H1 (cell line): ENCODE measurements around the gene GDNF. TPM values are rescaled to one million over a fixed set of nuclear protein-coding genes. Genes with fewer than 3 reads are reported as not detected.

Experiments
- CTCF ChIA-PET: fragments of 300-600 bp; sonication (Branson Sonifier 250); formaldehyde crosslinking; loops from one replicate; lab custom pipeline; 2021; ENCODE audit not compliant: partially characterized antibody; lab: Charles Lee
- POLR2A ChIA-PET: fragments of 300-600 bp; sonication (Branson Sonifier 250); formaldehyde crosslinking; loops from one replicate; lab custom pipeline; 2021; ENCODE audit warnings: inconsistent platforms; ENCODE audit not compliant: partially characterized antibody; lab: Charles Lee
- DNase-seq, 2 experiments: peaks; one replicate each; pipeline versions ENCODE4 v3.0.0 to v3.0.0-alpha.2; 2010 to 2022; ENCODE audit warnings: low spot score in 2 of 2, low read depth in 1 of 2, mixed read lengths in 1 of 2
- FAIRE-seq: peaks from 2 replicates; lab custom pipeline; 2011; peaks lifted over from hg19 to GRCh38; lab: Jason Lieb, UNC
- H2AFZ ChIP-seq: 2 replicates; pipeline ENCODE4 v1.8.1; 2012; ENCODE audit warnings: low read length, inconsistent platforms
- H2AK5ac ChIP-seq: 2 replicates; pipeline ENCODE4 v1.6.1; 2013; ENCODE audit warnings: low read depth, low read length
- H2BK120ac ChIP-seq: replicated peaks from 2 replicates; pipeline ENCODE3; 2013; ENCODE audit warnings: low read depth, low read length, inconsistent platforms
- H2BK12ac ChIP-seq: 2 replicates; pipeline ENCODE4 v1.6.1; 2013; ENCODE audit warnings: low read depth, low read length
- H2BK15ac ChIP-seq: 2 replicates; pipeline ENCODE4 v1.6.1; 2013; ENCODE audit warnings: low read length
- H2BK20ac ChIP-seq: 2 replicates; pipeline ENCODE4 v1.6.1; 2013; ENCODE audit warnings: low read length
- H2BK5ac ChIP-seq: 2 replicates; pipeline ENCODE4 v1.6.1; 2013; ENCODE audit warnings: low read depth, low read length
- H3K14ac ChIP-seq: 2 replicates; pipeline ENCODE4 v1.6.1; 2013; ENCODE audit warnings: inconsistent platforms; ENCODE audit not compliant: insufficient read length
- H3K18ac ChIP-seq: 2 replicates; pipeline ENCODE4 v1.6.1; 2013; ENCODE audit warnings: low read length; ENCODE audit errors: extremely low read depth
- H3K23ac ChIP-seq: 2 replicates; pipeline ENCODE4 v1.6.1; 2013; ENCODE audit warnings: inconsistent platforms; ENCODE audit not compliant: insufficient read length
- H3K23me2 ChIP-seq: 2 replicates; pipeline ENCODE4 v1.6.1; 2013; ENCODE audit warnings: low read depth, low read length
- H3K27ac ChIP-seq: 2 replicates; pipeline ENCODE4 v1.6.1; 2011; ENCODE audit warnings: low read depth, low read length, inconsistent platforms
- H3K27me3 ChIP-seq, 4 experiments: replicated peaks in 1 of 4; 1 replicate in 1 of 4; 2 replicates in 3 of 4; pipeline versions ENCODE4 v1.6.1 to v1.8.1; 2011 to 2013; ENCODE audit warnings: low read length in 3 of 4, mild to moderate bottlenecking in 3 of 4, inconsistent platforms in 2 of 4, mixed read lengths in 2 of 4, moderate library complexity in 1 of 4; ENCODE audit not compliant: control insufficient read depth in 3 of 4, insufficient read depth in 3 of 4; ENCODE audit errors: extremely low read depth in 1 of 4
- H3K36me3 ChIP-seq, 4 experiments: 2 replicates each; pipeline versions ENCODE4 v1.6.1 to v1.8.1; 2011 to 2013; ENCODE audit warnings: mild to moderate bottlenecking in 4 of 4, low read length in 3 of 4, moderate library complexity in 2 of 4, control low read depth in 1 of 4, inconsistent platforms in 1 of 4; ENCODE audit not compliant: insufficient read depth in 4 of 4, control insufficient read depth in 2 of 4
- H3K4ac ChIP-seq: replicated peaks from 2 replicates; pipeline ENCODE3; 2013; ENCODE audit warnings: low read length, low read depth, mixed read lengths, inconsistent platforms; ENCODE audit not compliant: insufficient read length
- H3K4me1 ChIP-seq, 4 experiments: replicated peaks in 1 of 4; 1 replicate in 1 of 4; 2 replicates in 3 of 4; pipeline versions ENCODE4 v1.6.1 to v1.8.1; 2011 to 2013; ENCODE audit warnings: low read length in 3 of 4, inconsistent platforms in 2 of 4, mixed read lengths in 1 of 4; ENCODE audit not compliant: insufficient read depth in 4 of 4, control insufficient read depth in 3 of 4
- H3K4me2 ChIP-seq, 2 experiments: 2 replicates each; pipeline versions ENCODE4 v1.6.1 to v1.8.1; 2011 to 2013; ENCODE audit warnings: low read depth in 2 of 2, low read length in 2 of 2, control low read depth in 1 of 2, inconsistent platforms in 1 of 2, mild to moderate bottlenecking in 1 of 2; ENCODE audit not compliant: insufficient read depth in 1 of 2
- H3K4me3 ChIP-seq, 4 experiments: fragments of 200-600, 300-600 bp in 1 of 4; sonication (generic), shearing (Covaris generic), sonication (Bioruptor Twin) in 1 of 4; 2 replicates each; pipeline versions ENCODE4 v1.5.1 to v1.8.1; 2011 to 2016; ENCODE audit warnings: low read length in 4 of 4, low read depth in 3 of 4, control low read depth in 2 of 4, inconsistent platforms in 2 of 4, mild to moderate bottlenecking in 2 of 4, mixed read lengths in 1 of 4, moderate library complexity in 1 of 4; ENCODE audit not compliant: insufficient read depth in 2 of 4; ENCODE audit errors: extremely low read depth in 1 of 4
- H3K56ac ChIP-seq: replicated peaks from 2 replicates; pipeline ENCODE3; 2013; ENCODE audit warnings: low read depth, mild to moderate bottlenecking, mixed read lengths, low read length, inconsistent platforms; ENCODE audit not compliant: insufficient read length
- H3K79me1 ChIP-seq: 2 replicates; pipeline ENCODE4 v1.6.1; 2013; ENCODE audit warnings: low read depth, low read length, control low read depth
- H3K79me2 ChIP-seq, 2 experiments: 2 replicates each; pipeline versions ENCODE4 v1.6.1 to v1.8.1; 2012 to 2013; ENCODE audit warnings: low read length in 2 of 2, mild to moderate bottlenecking in 2 of 2, inconsistent platforms in 1 of 2; ENCODE audit not compliant: insufficient read depth in 2 of 2, control insufficient read depth in 1 of 2
- H3K9ac ChIP-seq, 4 experiments: replicated peaks in 1 of 4; 1 replicate in 1 of 4; 2 replicates in 3 of 4; pipeline versions ENCODE4 v1.6.1 to v1.8.1; 2011 to 2013; ENCODE audit warnings: low read depth in 3 of 4, low read length in 3 of 4, control low read depth in 2 of 4, mild to moderate bottlenecking in 2 of 4, moderate library complexity in 2 of 4, inconsistent platforms in 1 of 4; ENCODE audit errors: extremely low read depth in 1 of 4
- H3K9me3 ChIP-seq, 2 experiments: 2 replicates each; pipeline versions ENCODE4 v1.6.1 to v1.8.1; 2012 to 2013; ENCODE audit warnings: mild to moderate bottlenecking in 2 of 2, moderate library complexity in 2 of 2, control low read depth in 1 of 2, inconsistent platforms in 1 of 2, low read depth in 1 of 2, low read length in 1 of 2, mixed read lengths in 1 of 2; ENCODE audit not compliant: insufficient read depth in 2 of 2
- H4K20me1 ChIP-seq, 2 experiments: replicated peaks in 1 of 2; 2 replicates each; pipeline versions ENCODE3 to v1.8.1; 2011 to 2013; ENCODE audit warnings: inconsistent platforms in 2 of 2, low read length in 2 of 2, mild to moderate bottlenecking in 1 of 2; ENCODE audit not compliant: insufficient read depth in 2 of 2, control insufficient read depth in 1 of 2
- H4K5ac ChIP-seq: 2 replicates; pipeline ENCODE4 v1.6.1; 2013; ENCODE audit warnings: low read length, low read depth, mixed read lengths, inconsistent platforms; ENCODE audit not compliant: insufficient read length
- H4K8ac ChIP-seq: 2 replicates; pipeline ENCODE4 v1.8.0; 2013; ENCODE audit warnings: mild to moderate bottlenecking, moderate library complexity, low read length, inconsistent platforms; ENCODE audit not compliant: insufficient read depth; ENCODE audit errors: extremely low read depth
- H4K91ac ChIP-seq: replicated peaks from 2 replicates; pipeline ENCODE3; 2013; ENCODE audit warnings: low read length, mixed read lengths, inconsistent platforms; ENCODE audit not compliant: insufficient read length
- EP300 ChIP-seq, 2 experiments: IDR thresholded peaks; 1 replicate in 1 of 2; 2 replicates in 1 of 2; pipeline ENCODE4 v1.6.1; 2011 to 2012; ENCODE audit warnings: low read depth in 2 of 2, low read length in 2 of 2, mild to moderate bottlenecking in 2 of 2, borderline replicate concordance in 1 of 2, inconsistent platforms in 1 of 2, moderate library complexity in 1 of 2
- POLR2A ChIP-seq, 2 experiments: IDR thresholded peaks; 1 replicate in 1 of 2; 2 replicates in 1 of 2; pipeline ENCODE4 v1.6.1; 2011; ENCODE audit warnings: low read depth in 2 of 2, low read length in 2 of 2, mild to moderate bottlenecking in 2 of 2; ENCODE audit errors: control extremely low read depth in 1 of 2
- POU5F1 ChIP-seq: IDR thresholded peaks from 2 replicates; pipeline ENCODE4 v1.6.1; 2011; ENCODE audit warnings: low read depth, mild to moderate bottlenecking, low read length, moderate library complexity
- TAF1 ChIP-seq: IDR thresholded peaks from 2 replicates; pipeline ENCODE4 v1.6.1; 2011; ENCODE audit warnings: mild to moderate bottlenecking, low read depth, low read length
- WGBS, 2 experiments: shearing (Covaris generic) in 1 of 2; methylation state at CpG; one replicate each; pipeline versions ENCODE4 v1.1.6 to v1.1.7; 2013 to 2015; ENCODE audit warnings: low lambda C conversion rate in 2 of 2, mixed read lengths in 2 of 2, inconsistent platforms in 1 of 2, low coverage in 1 of 2, missing lambda C conversion rate in 1 of 2; ENCODE audit not compliant: insufficient replicate concordance in 2 of 2, insufficient coverage in 1 of 2, insufficient read length in 1 of 2; ENCODE audit errors: extremely low coverage in 1 of 2, missing lambda C conversion rate in 1 of 2; 5-methylcytosine and 5-hydroxymethylcytosine counted together
- polyA plus RNA-seq, 7 experiments: library from polyadenylated mRNA; depleted of rRNA in 3 of 7; stranded (reverse) in 5 of 7; unstranded in 2 of 7; fragments of >200 nt in 5 of 7; fragments of 200-250 nt in 2 of 7; gene quantifications; 1 replicate in 5 of 7; 2 replicates in 1 of 7; 4 replicates in 1 of 7; pipeline versions ENCODE4 v1.2.1 to v1.2.3, GENCODE V29; 2011 to 2013; ENCODE audit warnings: missing spikeins in 2 of 7, mixed read lengths in 2 of 7
- total RNA-seq: library from RNA; stranded (reverse); fragmentation: NEBNext Ultra II Directional; extraction: Animal tissue kit (Norgen Biotek cat#: 25700); gene quantifications from 2 replicates; pipeline ENCODE4 v1.2.1, GENCODE V29; 2021

Gene GDNF
- total and polyA plus RNA-seq, 2 of the 8 experiments (the other 6 are each of a cell fraction or from before 2014, with no cell fraction given) = 0.15 to 2.0 TPM

DNA sequence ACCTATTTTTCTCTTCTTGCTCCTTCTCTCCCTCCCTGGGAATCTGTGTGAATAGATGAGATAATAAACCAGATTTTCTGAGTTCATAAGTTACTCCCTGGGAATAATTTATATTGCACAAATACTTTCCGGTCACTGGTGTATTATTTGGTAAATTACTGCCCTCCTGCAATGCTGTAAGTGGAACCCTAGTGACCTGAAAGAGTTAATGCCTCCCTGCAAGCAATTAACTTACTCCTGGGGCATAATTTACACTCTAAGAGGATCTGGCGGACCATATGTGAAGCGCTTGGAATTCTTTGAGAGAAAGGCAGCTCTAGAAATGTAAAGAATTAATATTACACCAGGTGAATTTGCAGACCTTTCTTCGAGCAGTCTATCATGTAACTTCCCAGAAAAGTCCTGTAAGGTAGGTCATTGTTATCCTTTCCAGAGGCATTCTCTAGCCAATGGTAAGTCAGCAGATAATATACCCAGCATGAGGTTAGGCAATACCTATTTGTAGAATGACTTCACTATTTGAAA lies 7.0 kb upstream of the GDNF start:
- Histone ChIP-seq H2BK12ac (0 out of 2 replicates have a peak overlapping the region, but pooled peaks have one; percentile 27), H3K36me3 (no peaks in the 10 kb centered on the region), H3K23me2 (no peaks in the 10 kb centered on the region), H3K27ac (no peak overlapping the region), H3K23ac (no peak overlapping the region), H3K79me1 (no peaks in the 10 kb centered on the region), H3K4me1 (peaks cover 10 to 20% (median 15%) of the 10 kb centered on the region in 4 experiments; a peak in 6 of 7 replicates), H3K9me3 (no peaks in the 10 kb centered on the region; a peak in 1 of 4 replicates), H2BK20ac (0 out of 2 replicates have a peak overlapping the region, but pooled peaks have one; percentile 17), H3K79me2 (no peaks in the 10 kb centered on the region), H4K5ac (no peak overlapping the region), H4K20me1 (no peaks in the 10 kb centered on the region), H3K27me3 (peaks cover 0 to 13% (median 5%) of the 10 kb centered on the region in 4 experiments; a peak in 3 of 7 replicates), H2AFZ (no peak overlapping the region), H3K18ac (no peak overlapping the region), H3K56ac (no peak overlapping the region), H3K4me3 (peak overlapping the region in 1 of 4 experiments; percentile 11; a peak in 1 of 8 replicates), H3K9ac (no peak overlapping the region), H2BK5ac (no peak overlapping the region), H2BK120ac (no peak overlapping the region), H4K8ac (no peak overlapping the region), H3K14ac (no peak overlapping the region), H3K4me2 (peak overlapping the region in 1 of 2 experiments; percentile 18; a peak in 1 of 4 replicates), H2AK5ac (no peak overlapping the region), H4K91ac (no peak overlapping the region), H3K4ac (no peak overlapping the region), H2BK15ac (no peak overlapping the region)
- POLR2A ChIA-PET = no interaction called here
- DNase-seq (no peak), FAIRE-seq (no peak)
- 18% methylated on average over 4 of the region's 4 CpGs; no CpG with 5 or more reads in 1 of the 2 experiments for WGBS, 2 experiments
- CTCF ChIA-PET = interaction anchor here (0.6 to 3.4 kb wide), 4 partner anchors 8 to 345 kb away, joined by 3 to 11 read pairs (median 4); no protein-coding TSS in a partner anchor
- TF ChIP-seq TAF1 (no peak), POLR2A (IDR thresholded peaks at IDR 0.05; ENCODE audit: control extremely low read depth in 1 of 2, low read depth in 2 of 2, low read length in 2 of 2) (no peak), POU5F1 (no peak), EP300 (IDR thresholded peaks at IDR 0.05; ENCODE audit: borderline replicate concordance in 1 of 2, low read depth in 2 of 2, low read length in 2 of 2) (no peak)
